ENCODE results near the gene XIST.

DNA sequence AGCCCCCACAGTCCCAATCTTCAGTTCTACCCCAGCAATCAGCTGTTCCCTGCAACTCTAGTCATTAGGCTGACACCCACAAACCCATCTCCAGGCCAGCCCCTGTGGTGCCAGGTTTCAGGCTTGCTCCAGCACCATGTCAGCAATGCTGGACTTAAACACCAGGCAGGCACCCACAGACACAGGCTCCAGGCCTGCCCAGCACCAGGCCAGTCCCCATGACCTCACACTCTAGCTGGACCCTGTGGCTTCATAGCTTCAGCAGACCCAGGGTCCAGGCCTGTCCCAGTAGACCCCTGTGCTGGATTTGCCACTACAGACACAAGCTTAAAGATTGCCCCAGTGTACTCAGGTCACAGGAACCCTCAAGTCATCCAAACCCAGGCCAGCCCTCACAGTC lies 10.8 kb upstream of the XIST start:
- TF ChIP-seq, protein P1, sequence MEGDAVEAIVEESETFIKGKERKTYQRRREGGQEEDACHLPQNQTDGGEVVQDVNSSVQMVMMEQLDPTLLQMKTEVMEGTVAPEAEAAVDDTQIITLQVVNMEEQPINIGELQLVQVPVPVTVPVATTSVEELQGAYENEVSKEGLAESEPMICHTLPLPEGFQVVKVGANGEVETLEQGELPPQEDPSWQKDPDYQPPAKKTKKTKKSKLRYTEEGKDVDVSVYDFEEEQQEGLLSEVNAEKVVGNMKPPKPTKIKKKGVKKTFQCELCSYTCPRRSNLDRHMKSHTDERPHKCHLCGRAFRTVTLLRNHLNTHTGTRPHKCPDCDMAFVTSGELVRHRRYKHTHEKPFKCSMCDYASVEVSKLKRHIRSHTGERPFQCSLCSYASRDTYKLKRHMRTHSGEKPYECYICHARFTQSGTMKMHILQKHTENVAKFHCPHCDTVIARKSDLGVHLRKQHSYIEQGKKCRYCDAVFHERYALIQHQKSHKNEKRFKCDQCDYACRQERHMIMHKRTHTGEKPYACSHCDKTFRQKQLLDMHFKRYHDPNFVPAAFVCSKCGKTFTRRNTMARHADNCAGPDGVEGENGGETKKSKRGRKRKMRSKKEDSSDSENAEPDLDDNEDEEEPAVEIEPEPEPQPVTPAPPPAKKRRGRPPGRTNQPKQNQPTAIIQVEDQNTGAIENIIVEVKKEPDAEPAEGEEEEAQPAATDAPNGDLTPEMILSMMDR (IDR thresholded peaks at IDR 0.05; ENCODE audit: low read depth, low read length, missing input control): no peak
- no peak for TF ChIP-seq HNF4G (IDR thresholded peaks at IDR 0.05)
- no peak for TF ChIP-seq GABPA (IDR thresholded peaks at IDR 0.05 in 1 of 2, conservative IDR thresholded peaks at IDR 0.05 in 1 of 2)
- no peak for TF ChIP-seq EGR1 (IDR thresholded peaks at IDR 0.05; ENCODE audit: low read depth in 2 of 2)
- TF ChIP-seq RXRA (IDR thresholded peaks at IDR 0.05): no peak
